Dedifferentiated amniotic fluid mesenchymal stem cell (primary cell): ENCODE results near the gene TMEM94.
"Not testable (repeated sequence)": the region's sequence is repeated elsewhere in the genome, so short reads cannot be mapped to it uniquely, and the experiment has no call there.

Source experiments
- DNase-seq: peaks from one replicate; pipeline ENCODE4 v3.0.0-alpha.2; 2016; ENCODE audit errors: extremely low spot score

TMEM94 gene

DNA sequence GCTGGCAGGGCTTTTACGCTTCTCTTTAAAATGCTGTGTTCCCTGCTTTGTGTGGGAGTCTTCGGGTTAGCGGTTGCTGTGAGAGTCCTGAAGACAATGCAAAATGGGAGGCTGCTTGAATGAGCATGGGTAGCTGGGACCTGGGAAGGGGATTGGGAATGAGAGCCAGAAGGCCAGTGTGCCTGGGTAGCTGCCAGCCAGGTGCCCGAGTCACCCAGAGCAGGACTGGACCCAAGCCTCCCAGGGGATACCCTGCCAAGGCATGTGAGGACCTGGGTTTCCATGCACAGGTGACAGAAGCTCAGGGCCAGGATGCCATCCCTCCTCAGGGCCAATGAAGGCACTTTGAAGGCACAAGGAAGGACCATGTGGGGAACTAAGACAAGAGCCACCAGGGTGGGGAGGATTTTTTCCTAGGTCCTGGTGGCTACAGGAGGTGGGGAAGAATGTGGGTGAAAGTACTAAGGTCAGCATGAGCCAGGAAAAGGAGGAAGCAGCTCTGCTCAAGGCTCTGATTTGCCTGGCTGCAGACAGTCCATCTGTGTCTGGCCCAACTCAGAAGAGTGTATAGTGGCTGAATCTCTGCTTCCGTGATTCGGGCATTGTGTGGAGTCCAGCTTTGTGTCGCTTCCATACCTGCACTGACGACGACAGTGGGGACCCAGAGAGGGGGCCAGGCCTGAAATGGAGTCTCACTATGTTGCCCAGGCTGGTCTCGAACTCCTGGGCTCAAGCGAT lies 20.5 kb downstream of the TMEM94 start:
- DNase-seq, result no peak

DNA sequence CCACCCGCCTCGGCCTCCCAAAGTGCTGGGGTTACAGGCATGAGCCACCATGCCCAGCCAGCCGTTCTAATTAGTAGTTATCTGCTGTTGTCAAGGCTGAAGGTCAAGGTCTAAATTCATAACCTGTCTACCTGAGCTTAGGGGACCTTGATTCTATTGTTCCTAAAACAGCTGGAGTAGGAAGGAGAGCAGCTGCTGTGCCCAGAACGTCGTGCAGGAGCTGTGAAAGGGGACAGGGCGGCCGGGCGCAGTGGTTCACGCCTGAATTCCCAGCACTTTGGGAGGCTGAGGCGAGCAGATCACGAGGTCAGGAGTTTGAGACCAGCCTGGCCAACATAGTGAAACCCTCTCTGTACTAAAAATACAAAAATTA lies 21.0 kb downstream of the TMEM94 start:
- not testable (repeated sequence) for DNase-seq

DNA sequence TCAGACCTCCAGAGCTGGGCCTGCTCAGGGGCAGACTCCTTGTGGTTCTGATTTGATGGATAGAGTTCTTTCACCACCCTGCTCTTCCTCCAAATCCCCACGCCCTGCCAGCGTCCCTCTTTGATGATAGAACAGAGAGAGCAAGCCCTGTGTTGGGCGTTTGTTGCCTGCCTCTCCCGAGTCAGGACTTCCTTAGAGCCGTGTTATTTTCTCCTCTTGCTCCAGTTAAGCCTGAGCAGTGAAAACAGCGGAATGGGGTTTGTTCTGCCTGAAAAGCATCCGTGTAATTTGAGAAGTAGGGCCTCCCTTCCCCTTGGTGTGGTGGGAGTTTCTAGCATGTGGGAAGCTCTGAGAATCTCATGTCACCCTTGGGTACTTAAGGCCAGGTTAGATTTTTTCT lies 22.1 kb downstream of the TMEM94 start:
- no peak for DNase-seq

DNA sequence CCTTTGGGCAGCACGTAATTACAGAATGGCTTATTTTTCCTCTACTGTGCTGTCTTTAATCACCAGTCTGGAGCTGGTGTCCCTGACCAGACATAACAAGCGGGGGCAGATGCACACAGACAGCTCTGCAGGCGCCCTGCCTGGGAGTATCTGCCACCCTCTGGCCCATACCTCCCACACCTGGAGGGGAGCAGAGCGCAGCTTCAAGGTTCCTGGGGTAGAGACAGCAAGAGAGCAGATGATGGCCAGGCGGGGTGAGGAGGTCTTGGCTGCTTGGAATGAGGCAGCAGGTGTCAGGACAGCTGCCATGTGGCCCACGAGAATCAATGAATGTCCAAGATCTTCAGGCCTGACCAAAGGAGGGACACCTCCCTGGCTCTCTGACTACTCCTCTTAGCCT lies 23.8 kb downstream of the TMEM94 start:
- no peak for DNase-seq

DNA sequence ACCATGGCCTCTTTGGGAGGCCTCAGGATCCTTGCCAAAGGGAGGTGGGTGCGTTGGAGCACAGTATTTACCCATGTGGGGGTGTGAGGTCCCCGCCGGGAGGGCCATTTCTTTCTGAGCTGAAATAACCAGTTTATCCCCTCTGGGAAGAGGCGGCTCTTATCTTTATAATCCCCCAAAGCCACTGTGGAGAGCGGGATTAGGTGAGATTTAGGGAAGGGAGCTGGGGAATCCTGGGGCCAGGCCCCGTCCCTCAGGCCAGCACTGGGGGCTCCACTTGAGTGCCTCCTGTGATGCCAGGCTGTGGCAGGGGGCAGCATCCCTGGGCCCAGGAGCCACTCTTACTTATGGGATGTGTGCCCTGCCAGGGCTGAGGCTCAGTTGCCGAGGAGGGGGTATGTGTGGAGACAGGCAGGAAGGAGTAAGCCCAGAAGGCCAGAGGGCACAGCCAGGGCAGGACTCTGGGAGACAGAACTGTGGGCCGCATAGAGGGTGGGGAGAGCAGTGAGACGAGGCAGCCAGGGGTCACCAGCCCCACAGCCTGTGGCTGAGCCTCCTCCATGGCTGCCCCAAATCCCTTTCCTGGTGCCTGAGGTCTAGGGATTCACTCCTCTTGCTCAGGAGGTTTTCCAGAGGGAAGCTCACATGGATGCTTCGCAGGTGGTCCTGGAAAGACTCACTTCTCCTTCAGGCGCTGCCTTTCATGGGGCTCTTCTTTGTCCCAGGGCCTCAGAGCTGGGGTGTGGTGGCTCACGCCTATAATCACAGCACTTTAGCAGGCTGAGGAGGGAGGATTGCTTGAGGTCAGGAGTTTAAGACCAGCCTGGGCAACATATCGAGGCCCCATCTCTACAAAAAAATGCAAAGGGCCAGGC lies 25.0 kb downstream of the TMEM94 start:
- no peak for DNase-seq

DNA sequence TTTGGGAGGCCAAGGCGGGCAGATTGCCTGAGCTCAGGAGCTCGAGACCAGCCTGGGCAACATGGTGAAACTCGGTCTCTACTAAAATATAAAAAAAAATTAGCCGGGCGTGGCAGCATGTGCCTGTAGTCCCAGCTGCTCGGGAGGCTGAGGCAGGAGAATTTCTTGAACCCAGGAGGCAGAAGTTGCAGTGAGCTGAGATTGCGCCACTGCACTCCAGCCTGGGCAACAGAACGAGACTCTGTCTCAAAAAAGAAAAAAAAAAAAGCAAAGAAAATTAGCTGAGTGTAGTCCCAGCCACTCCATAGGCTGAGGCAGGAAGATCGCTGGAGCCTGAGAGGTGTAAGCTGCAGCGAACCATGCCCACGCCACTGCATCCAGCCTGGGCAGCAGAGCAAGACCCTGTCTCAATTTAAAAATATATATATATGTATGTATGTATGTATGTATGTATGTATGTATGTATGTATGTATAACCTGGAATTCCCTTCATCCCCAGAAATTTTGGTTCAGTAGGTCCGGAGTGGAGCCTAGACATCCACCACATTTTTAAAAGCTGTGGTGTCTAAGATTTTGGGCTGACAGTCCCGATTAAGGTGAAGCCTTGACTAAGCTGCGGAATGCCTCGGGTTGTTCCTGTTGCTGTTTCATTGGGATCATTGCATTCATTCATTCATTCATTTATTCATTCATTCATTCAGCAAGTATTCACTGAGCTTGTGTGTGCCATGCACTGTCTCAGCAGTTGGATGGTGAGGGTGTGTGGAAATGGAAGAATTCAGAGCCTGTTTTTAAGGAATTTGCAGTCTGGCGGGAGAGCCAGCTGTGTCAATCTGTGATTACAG lies 25.9 kb downstream of the TMEM94 start:
- DNase-seq, result no peak

DNA sequence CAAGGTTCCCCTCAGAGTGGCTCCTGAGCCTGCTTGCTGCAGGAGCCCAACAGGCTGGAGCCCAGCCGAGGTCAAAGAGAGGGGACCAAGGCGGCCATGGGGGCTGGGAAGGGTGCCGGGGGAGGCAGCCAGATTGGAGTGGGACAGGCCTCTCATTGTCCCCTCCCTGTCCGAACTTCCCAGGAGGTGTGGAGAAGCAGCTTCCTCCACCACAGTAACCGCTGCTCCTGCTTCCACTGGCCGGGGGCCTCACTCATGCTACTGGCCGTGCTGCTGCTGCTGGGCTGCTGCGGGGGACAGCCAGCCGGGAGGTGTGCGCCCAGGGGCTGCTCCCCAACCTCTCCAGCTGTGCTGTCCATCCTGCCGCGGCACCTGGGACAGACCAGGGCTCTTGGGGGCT lies 29.3 kb downstream of the TMEM94 start:
- no peak for DNase-seq

DNA sequence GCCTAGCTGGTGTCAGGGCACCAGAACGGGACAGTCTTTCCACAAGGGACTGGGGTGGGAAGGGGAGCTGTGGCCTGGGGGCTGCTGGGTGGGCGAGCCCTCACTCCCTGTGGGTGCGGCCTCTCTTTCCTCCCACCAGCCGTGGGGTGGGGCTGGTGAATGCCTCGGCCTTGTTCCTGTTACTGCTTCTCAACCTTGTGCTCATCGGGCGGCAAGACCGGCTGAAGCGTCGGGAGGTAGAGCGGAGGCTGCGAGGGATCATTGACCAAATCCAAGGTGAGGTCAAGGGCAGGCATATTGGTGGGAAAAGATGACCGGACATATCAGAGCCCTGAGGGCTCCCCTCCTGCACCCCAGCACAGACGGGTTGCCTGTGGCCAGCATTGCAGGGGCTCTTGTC lies 29.7 kb downstream of the TMEM94 start:
- DNase-seq, result no peak

DNA sequence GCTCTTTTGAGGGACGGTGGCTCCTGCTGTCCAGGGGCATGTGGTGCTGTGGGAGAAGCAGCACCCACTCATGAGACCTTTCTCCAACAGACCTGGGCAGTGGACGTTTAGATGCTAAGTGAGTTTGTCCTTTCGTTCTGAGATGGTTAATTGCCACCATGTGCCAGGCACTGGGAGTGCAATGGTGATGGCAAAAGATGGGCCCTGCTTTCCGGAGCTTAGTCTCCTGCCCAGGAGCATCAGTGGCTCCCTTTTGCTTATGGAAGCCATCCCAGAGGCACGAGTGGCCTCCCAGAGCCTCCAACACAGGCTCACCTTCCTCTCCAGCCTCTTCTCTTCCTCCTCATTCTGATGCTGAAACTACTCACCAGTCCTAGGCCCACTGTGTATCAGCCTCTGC lies 30.5 kb downstream of the TMEM94 start:
- DNase-seq, result no peak

DNA sequence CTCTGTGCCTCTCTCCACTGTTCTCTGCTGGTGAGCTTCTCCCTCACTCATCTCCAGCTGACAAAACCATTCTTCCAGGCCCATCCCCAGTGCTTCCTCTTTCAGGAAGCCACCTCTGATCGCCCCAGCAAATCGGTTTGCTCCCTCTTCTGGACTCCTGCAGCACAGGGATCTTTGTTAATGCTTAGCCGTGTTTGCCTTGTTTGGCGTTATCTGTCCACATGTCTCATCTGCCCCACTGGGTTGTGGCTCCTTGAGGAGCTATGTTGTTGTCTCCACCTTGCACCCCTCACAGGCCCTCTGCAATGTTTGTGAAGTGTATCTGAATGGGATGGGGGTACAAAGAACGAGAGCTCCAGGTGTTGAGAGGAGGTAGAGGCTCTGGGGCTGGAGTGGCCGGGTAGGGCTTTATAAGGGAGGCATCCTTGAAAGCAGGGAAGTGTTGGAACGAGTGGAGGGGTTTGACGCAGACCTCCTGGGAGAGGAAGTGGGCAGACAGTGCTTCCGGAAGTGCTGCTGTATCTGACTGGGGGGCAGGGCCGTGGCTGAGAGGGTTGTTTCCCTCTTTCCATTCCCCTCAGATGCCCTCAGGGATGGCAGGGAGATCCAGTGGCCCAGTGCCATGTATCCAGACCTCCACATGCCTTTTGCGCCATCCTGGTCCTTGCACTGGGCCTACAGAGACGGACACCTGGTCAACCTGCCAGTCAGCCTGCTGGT lies 31.1 kb downstream of the TMEM94 start:
- DNase-seq, result no peak

DNA sequence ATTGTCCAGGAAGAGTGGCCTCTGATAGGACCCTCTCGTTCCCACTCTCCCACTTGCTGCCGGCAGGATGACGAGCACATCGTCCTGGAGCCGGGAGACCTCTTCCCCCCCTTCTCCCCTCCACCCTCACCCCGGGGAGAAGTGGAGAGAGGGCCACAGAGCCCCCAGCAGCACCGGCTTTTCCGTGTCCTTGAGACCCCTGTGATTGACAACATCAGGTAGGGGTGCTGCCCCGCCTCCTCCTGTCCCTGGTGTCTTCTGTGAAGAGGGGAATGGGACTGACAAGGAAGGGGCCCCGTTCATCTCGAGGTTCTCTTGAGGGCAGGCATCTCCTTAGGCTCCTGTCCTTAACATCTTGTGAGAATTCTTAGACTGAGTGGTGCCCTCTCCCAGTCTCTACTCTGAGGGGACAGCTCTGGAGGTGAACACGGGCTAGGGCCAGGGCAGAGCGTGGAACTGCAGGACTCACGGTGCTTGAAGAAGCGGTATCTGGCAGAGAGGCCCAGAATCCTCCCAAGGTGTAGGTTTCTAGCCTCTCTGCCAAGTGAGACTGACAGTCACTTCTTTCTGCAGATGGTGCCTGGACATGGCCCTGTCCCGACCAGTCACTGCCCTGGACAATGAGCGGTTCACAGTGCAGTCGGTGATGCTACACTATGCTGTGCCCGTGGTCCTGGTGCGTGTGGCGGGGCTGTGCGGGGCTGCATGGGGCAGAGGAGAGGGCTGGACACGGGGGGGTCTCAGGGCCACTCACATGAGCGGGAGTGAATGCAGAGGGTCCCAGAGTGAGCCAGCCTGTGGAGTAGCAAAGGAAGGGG lies 32.5 kb downstream of the TMEM94 start:
- DNase-seq, result no peak

DNA sequence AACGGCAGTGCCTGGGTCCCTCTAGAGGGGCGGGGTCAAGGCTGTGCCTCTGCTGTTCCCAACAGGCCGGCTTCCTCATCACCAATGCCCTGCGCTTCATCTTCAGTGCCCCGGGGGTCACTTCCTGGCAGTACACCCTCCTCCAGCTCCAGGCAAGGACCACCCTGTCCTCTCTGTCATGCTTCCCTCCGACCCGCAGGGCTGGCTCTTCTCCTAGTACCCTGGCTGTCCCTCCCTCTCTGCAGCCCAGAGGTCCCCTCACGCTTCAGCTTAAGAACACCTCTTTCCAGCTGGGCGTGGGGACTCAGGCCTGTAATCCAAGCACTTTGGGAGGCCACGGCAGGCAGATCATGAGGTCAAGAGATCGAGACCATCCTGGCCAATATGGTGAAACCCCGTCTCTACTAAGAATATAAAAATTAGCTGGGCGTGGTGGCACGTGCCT lies 33.1 kb downstream of the TMEM94 start:
- no peak for DNase-seq

DNA sequence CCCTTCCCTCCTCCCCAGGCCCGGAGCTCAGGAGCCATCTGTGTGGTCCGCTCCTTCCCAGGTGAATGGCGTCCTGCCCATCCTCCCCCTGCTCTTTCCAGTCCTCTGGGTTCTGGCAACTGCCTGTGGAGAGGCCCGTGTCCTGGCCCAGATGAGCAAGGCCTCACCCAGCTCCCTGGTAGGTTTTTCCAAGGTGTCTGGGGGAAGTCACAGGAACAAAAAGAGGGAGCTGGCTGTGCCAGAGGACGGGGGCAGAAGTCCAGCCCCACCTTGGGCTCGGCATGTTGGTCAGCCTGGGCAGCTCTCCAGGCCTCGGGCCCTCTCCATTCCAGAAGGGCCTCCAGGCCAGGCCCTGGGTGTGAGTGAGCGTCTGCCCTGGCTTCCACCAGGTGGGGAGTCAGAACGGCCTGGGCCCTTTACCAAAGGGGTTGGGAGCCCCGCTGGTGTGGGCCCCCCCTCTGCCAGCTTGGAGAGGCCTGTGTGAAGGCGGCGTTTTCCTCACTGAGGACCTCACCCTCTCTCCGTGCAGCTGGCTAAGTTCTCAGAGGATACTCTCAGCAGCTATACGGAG lies 33.8 kb downstream of the TMEM94 start:
- DNase-seq, result no peak

DNA sequence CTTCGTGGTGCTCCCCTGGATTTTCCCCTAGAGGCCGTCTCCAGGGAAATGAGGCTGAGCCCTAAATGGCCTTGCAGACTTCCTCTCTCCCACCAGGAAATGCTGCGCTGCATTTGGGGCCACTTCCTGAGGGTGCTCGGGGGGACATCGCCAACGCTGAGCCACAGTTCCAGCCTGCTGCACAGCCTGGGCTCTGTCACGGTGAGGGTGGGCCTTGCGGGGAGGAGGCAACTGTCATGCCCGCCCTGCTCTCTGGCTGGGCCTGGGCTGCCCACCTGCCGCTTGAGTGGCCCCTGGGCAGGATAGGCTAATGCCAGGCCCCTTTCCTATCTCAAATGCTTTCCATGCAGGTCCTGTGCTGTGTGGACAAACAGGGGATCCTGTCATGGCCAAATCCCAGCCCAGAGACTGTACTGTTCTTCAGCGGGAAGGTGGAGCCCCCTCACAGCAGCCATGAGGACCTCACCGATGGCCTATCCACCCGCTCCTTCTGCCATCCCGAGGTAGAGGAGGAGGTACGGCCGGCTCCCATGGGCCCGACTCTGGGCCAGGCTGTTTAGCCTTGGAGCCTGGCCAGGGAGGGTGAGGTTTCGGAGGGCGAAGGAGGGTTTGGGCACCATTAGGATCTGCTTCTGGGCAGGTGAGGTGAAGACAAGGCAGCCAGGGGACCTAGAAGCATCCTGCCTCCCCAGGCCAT lies 34.7 kb downstream of the TMEM94 start:
- DNase-seq, result no peak

DNA sequence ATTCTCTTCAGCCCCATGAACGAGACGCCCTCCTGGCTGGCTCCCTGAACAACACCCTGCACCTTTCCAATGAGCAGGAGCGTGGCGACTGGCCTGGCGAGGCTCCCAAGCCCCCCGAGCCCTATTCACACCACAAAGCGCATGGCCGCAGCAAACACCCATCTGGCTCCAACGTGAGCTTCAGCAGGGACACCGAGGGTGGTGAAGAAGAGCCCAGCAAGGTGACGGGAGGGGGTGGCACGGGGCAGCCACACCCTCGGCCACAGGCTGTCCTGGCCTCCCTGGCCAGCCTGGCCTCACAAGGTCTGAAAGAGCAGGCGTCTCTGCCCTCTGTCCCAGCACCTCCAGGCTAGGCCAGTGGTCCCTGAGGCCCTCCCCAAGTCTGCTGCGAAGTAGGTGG lies 35.2 kb downstream of the TMEM94 start:
- no peak for DNase-seq

DNA sequence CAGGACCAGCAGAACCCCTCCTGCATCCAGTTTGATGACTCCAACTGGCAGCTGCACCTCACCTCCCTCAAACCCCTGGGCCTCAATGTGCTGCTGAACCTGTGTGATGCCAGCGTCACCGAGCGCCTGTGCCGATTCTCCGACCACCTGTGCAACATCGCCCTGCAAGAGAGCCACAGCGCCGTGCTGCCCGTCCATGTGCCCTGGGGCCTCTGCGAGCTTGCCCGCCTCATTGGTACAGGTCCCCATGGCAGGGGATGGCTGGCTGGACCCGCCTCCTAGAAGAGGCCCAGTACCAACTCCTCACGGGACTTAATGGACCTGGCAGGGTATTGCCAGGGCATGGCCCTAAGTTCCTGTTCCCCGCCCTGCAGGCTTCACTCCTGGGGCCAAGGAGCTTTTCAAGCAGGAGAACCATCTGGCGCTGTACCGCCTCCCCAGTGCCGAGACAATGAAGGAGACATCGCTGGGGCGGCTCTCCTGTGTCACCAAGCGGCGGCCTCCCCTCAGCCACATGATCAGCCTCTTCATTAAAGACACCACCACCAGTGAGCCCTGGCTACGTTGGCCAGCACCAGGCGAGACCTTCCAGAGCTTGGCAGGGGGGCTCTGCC lies 36.2 kb downstream of the TMEM94 start:
- no peak for DNase-seq

DNA sequence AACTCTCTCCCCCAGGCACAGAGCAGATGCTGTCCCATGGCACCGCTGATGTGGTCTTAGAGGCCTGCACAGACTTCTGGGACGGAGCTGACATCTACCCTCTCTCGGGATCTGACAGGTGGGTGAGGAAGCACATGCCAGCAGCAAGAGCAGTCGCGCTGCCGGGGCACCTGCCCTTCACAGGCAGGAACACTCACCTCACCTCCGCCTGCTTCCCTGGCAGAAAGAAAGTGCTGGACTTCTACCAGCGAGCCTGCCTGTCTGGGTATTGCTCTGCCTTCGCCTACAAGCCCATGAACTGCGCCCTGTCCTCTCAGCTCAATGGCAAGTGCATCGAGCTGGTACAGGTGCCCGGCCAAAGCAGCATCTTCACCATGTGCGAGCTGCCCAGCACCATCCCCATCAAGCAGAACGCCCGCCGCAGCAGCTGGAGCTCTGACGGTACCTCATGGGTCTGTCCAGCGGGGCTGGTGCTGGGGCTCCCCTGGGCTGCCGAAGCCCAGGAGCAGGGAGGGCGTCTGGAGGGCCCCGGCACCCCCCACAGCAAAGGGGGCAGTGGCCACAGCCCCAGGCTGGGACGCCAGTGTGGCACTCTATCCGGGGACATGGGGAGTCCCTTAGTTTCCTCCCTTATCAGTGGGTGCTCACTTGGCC lies 37.2 kb downstream of the TMEM94 start:
- no peak for DNase-seq

DNA sequence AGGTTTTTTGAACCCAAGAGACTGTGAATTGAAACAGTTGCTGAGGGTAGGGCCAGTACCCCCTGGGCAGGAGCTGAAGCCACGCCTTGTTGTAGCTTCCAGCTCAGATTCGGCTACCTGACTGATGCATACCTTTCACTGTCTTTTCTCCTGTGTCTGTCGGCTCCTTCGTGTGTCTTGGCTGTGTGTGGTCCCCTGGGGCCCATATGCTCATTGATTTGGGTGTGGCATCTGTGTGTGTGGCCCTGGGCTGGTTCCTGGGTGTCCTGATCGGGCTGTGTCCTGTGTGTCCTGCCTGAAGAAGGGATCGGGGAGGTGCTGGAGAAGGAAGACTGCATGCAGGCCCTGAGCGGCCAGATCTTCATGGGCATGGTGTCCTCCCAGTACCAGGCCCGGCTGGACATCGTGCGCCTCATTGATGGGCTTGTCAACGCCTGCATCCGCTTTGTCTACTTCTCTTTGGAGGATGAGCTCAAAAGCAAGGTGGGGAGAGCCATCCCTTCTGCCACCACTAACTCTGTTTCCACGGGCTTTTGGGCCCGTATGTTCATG lies 38.0 kb downstream of the TMEM94 start:
- no peak for DNase-seq

DNA sequence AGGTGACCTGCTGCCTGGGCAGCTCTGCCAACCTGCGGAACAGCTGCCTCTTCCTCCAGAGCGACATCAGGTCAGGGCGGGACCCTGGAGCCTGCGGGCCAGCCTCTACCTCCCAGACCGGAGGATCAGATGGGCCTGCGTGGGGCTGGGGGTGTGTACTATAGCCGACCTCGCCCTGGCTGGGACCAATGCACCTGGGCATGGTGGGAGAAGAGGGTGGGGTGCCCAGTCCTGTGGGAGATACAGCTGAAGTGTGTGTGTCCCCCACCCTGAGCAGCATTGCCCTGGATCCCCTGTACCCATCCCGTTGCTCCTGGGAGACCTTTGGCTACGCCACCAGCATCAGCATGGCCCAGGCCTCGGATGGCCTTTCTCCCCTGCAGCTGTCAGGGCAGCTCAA lies 39.6 kb downstream of the TMEM94 start:
- no peak for DNase-seq
